ENCODE data around the gene SLC9A4. TPM values are rescaled to one million over a fixed set of nuclear protein-coding genes. Genes with fewer than 3 reads are reported as not detected.

Gene SLC9A4
- total and polyA plus RNA-seq, 9 of the 15 experiments (the other 6 are each of a cell fraction or from before 2014, with no cell fraction given): 0.04 to 0.15 (median 0.04) TPM; not detected in 5

DNA sequence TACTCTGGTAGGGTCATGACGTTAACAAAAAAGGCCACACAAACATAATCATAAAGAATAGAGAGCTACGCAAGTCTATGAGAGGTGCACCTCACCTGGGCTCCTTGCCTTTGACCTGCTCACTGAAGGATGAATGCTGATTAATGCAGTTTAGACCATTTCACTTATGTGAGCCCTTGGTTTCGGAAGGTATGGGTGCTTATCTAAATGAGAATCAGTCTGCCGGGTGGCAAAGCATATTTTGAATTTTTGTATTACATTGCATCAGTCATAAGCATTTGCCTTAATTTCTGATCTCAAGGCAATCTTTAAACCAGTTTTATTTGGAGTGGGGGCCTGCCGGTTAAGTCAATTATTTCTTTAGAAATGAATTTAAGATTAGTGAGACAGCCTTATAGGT, 42.8 kb downstream of the SLC9A4 start:
- no peaks in the 10 kb centered on the region for H3K36me3 ChIP-seq (ENCODE audit: control insufficient read depth, insufficient read depth, low read length)
- FAIRE-seq (no peak), ATAC-seq (no peak), DNase-seq (ENCODE audit: extremely low read depth in 1 of 4, low spot score in 3 of 4) (no peak)
- no TSS peak for BruUV-seq (replicated peaks)
- ChIA-PET CTCF (ENCODE audit: low intra/inter-chr PET ratio) (no interaction called here), POLR2A (interaction anchor here (1.0 kb wide), 1 partner anchor 19 kb away, joined by 3 read pairs; no protein-coding TSS in a partner anchor)
- no peak overlapping the region for H3K4me3 ChIP-seq
- H3K4me2 ChIP-seq (ENCODE audit: insufficient read depth, low read length): no peak overlapping the region
- intact Hi-C loops (cut with micrococcal nuclease) (no loop called here), in situ Hi-C loops (cut with MboI) (no loop called here)
- H3K9me1 ChIP-seq (ENCODE audit: control insufficient read depth, insufficient read depth, low read length): no peaks in the 10 kb centered on the region
- no peak overlapping the region for H3K27ac ChIP-seq (ENCODE audit: extremely low read depth, low read depth, low read length)
- H4K20me1 ChIP-seq (replicated peaks; ENCODE audit: control insufficient read depth, insufficient read depth, low read length): no peaks in the 10 kb centered on the region
- no peak overlapping the region for H3K9ac ChIP-seq (ENCODE audit: insufficient read depth in 1 of 2, low read depth in 2 of 2, low read length in 2 of 2)
- no peak overlapping the region for H2AFZ ChIP-seq (ENCODE audit: low read depth, low read length)
- WGBS (ENCODE audit: insufficient coverage, low coverage, missing lambda C conversion rate): 0% methylated on average over 5 of the region's 5 CpGs
- TF ChIP-seq HMG20A (CRISPR knock-in tag; conservative IDR thresholded peaks at IDR 0.05): no peak
- TF ChIP-seq, protein P1, sequence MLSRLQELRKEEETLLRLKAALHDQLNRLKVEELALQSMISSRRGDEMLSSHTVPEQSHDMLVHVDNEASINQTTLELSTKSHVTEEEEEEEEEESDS (CRISPR knock-in tag; IDR thresholded peaks at IDR 0.05): no peak
- no peak for TF ChIP-seq CTCF (IDR thresholded peaks at IDR 0.05 in 2 of 3, conservative IDR thresholded peaks at IDR 0.05 in 1 of 3; ENCODE audit: insufficient read depth in 2 of 3, low read depth in 1 of 3, low read length in 3 of 3)
- TF ChIP-seq, protein P2, sequence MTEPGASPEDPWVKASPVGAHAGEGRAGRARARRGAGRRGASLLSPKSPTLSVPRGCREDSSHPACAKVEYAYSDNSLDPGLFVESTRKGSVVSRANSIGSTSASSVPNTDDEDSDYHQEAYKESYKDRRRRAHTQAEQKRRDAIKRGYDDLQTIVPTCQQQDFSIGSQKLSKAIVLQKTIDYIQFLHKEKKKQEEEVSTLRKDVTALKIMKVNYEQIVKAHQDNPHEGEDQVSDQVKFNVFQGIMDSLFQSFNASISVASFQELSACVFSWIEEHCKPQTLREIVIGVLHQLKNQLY (CRISPR knock-in tag; conservative IDR thresholded peaks at IDR 0.05): no peak
- no peak for TF ChIP-seq HCFC1 (IDR thresholded peaks at IDR 0.05; ENCODE audit: low read depth, low read length)
- no peak for TF ChIP-seq TARDBP (IDR thresholded peaks at IDR 0.05)
- no peak for TF ChIP-seq NFYB (IDR thresholded peaks at IDR 0.05; ENCODE audit: extremely low read depth, insufficient read length)
- TF ChIP-seq CHD4 (IDR thresholded peaks at IDR 0.05; ENCODE audit: insufficient read depth, insufficient replicate concordance, low read depth, low read length, poor library complexity, severe bottlenecking): no peak
- TF ChIP-seq HNRNPLL (IDR thresholded peaks at IDR 0.05; ENCODE audit: low read depth, low read length, poor library complexity, severe bottlenecking): no peak
- no peaks in the 10 kb centered on the region for H3K79me2 ChIP-seq (ENCODE audit: control insufficient read depth, insufficient read depth, low read length)
- peaks cover 2 to 11% of the 10 kb centered on the region in 2 experiments; a peak in 3 of 5 replicates for H3K27me3 ChIP-seq (ENCODE audit: control insufficient read depth in 2 of 2, insufficient read depth in 2 of 2, low read length in 2 of 2)
- no peaks in the 10 kb centered on the region for H3K4me1 ChIP-seq (replicated peaks in 1 of 2; ENCODE audit: control insufficient read depth in 2 of 2, insufficient read depth in 2 of 2, low read length in 2 of 2)
- no peaks in the 10 kb centered on the region for H3K9me3 ChIP-seq (replicated peaks; ENCODE audit: control insufficient read depth, insufficient read depth, low read depth, low read length)

All from K562 (cell line).